Kasumi-1 (cell line): ENCODE results near the gene TBX2.
A peak's percentile ranks its signal among the peaks of the same experiment; 100 is the strongest.
"Not testable (repeated sequence)": the region's sequence is repeated elsewhere in the genome, so short reads cannot be mapped to it uniquely, and the experiment has no call there.

Experiments
- DNase-seq, 2 experiments: peaks; one replicate each; lab custom pipeline; 2025; lab: John Stamatoyannopoulos, UW

Gene TBX2

GRCh38 chr17:61431594-61432311 is 32.1 kb downstream of the TBX2 start:
- DNase-seq: no peak

GRCh38 chr17:61436273-61436672 is 36.6 kb downstream of the TBX2 start:
- DNase-seq: no peak

GRCh38 chr17:61436995-61437704 is 37.5 kb downstream of the TBX2 start:
- DNase-seq: no peak

- DNase-seq: no peak
These were observed 41.1 kb downstream of the TBX2 start for GRCh38 chr17:61440697-61441096.

GRCh38 chr17:61441507-61441906 is 41.9 kb downstream of the TBX2 start:
- DNase-seq: not testable (repeated sequence)

- DNase-seq: no peak
These were observed 42.6 kb downstream of the TBX2 start for GRCh38 chr17:61442136-61442775.

- no peak for DNase-seq
These were observed 43.3 kb downstream of the TBX2 start for GRCh38 chr17:61442878-61443474.

- no peak for DNase-seq
These were observed 43.8 kb downstream of the TBX2 start for GRCh38 chr17:61443475-61443882.

- no peak for DNase-seq
These were observed 44.4 kb downstream of the TBX2 start for GRCh38 chr17:61444075-61444474.

- DNase-seq: no peak
These were observed 45.2 kb downstream of the TBX2 start for GRCh38 chr17:61444831-61445230.

GRCh38 chr17:61447358-61447757 is 47.7 kb downstream of the TBX2 start:
- DNase-seq: no peak

GRCh38 chr17:61448042-61448441 is 48.4 kb downstream of the TBX2 start:
- no peak for DNase-seq

GRCh38 chr17:61449140-61449539 is 49.5 kb downstream of the TBX2 start:
- not testable (repeated sequence) for DNase-seq

- no peak for DNase-seq
These were observed 50.3 kb downstream of the TBX2 start for GRCh38 chr17:61449707-61450640.

- no peak for DNase-seq
These were observed 51.2 kb downstream of the TBX2 start for GRCh38 chr17:61450641-61451537.

GRCh38 chr17:61451538-61452300 is 52.1 kb downstream of the TBX2 start:
- no peak for DNase-seq

- peak in 1 of 2 experiments; percentile 19 for DNase-seq
These were observed 53.0 kb downstream of the TBX2 start, which contains the start of gene TBX4 for GRCh38 chr17:61452301-61453290. Gene TBX4, plus strand, starts transcription at chr17:61452422. Its CDS starts 4,069 bp downstream, at chr17:61456491.
